Raji (cell line): ENCODE results near the gene OPCML.

Experiments
- POLR2A ChIP-seq: IDR thresholded peaks from 2 replicates; pipeline ENCODE4 v1.6.1; 2011; ENCODE audit warnings: low read depth, low read length, control low read depth; ENCODE audit not compliant: insufficient read depth

Gene OPCML

DNA sequence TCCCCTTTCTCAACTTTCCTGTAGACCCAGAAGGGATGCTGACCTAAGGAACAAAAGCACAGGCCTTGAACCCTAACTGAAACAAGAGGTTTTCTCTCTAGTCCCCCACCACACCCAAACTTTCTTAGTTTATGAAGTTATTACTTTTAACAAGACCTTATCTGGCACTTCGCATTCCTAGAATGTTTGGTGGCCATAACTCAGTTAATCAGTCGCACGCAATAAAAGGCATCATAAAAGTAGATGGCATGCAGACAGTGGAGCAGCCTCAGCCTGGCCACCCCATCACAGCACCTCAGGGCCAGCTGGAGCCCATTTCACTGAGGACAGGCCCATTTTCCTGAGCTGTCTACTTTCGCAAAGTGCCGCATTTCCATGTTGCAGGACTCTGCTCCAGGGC, 301.9 kb downstream of the OPCML start:
- no peak for TF ChIP-seq POLR2A

DNA sequence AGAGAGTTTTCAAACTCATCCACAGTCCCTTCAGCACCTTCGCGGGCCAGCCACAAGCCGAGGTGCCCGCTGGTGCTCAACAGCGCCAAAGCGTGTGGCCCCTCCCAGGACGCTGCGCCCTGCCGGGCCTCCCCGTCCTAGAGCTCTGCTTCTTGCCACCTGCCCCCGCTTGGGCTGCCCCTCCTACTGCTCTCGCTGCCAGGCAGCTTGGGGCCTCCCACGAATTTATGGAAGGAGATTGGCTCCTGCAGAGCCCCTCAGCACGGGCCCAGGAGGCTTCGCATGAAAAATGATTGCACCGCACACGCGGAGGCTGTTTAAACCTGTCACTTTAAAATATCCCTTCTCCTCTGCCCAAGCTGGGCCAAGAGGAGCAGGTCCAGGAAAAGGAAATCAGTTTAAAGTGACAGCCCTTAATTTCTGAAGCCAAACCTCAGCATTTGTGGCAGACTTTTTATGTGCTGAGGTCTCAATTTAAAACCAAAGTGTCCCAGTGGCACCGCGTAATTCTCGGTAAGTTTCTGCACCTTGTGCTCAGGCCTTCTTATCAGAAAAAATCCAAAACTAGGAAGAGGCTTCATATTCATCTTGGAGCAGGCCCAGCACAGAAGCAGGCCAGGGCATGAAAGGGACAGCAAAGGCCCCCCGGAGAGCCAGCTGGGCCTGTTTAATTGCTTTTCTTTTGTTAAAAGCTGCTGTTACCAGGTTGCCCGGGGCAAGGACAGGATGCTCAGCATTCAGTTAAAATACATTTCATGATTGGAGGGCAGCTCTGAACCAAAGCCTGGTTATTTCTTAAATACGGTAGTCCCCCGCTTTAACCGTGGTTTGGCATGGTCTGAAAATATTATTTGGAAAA, 303.6 kb downstream of the OPCML start:
- TF ChIP-seq POLR2A, result no peak

DNA sequence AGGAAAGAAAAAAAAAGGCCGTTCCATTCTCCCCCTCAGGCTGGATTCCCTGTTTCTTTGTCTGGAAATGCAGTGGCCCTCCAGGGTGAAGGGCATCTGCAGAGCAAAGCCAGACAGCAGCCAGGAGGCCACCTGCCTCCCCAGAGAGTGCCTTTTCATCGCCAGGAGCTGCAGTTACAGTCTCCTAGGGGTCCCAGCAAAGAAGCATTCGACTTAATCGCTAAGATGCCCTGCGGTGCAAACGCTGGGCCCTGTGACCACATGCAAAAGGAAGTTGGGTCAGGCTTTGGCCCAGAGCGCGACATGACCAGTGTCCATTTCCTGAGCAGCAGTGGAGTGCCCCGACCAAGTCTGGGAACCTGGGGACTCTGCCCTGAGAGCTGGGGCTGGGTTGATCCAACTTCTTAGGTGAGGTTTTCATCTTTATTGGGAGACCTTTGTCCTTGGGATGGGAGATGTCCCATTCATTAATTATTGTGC, 304.6 kb downstream of the OPCML start:
- no peak for TF ChIP-seq POLR2A

DNA sequence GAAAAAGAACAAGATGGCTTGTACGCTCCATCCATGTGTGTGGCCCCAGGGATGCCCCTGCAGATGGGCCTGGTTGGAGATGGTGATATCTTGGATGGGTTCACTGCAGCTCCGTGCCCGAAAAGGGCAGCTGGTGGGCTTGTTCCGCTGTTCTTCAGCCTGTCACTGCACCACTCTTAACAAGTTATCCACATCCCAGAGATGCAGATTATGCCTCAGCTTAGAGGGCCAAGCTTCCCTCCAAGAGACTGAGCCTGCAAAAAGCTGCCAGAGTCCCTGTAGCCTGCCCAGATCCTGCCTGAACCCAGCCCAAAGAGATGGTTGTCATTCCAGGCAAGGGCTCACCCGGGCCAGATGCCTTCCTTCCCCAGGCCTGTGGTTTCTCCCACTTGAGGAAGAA, 308.0 kb downstream of the OPCML start:
- TF ChIP-seq POLR2A, result no peak

DNA sequence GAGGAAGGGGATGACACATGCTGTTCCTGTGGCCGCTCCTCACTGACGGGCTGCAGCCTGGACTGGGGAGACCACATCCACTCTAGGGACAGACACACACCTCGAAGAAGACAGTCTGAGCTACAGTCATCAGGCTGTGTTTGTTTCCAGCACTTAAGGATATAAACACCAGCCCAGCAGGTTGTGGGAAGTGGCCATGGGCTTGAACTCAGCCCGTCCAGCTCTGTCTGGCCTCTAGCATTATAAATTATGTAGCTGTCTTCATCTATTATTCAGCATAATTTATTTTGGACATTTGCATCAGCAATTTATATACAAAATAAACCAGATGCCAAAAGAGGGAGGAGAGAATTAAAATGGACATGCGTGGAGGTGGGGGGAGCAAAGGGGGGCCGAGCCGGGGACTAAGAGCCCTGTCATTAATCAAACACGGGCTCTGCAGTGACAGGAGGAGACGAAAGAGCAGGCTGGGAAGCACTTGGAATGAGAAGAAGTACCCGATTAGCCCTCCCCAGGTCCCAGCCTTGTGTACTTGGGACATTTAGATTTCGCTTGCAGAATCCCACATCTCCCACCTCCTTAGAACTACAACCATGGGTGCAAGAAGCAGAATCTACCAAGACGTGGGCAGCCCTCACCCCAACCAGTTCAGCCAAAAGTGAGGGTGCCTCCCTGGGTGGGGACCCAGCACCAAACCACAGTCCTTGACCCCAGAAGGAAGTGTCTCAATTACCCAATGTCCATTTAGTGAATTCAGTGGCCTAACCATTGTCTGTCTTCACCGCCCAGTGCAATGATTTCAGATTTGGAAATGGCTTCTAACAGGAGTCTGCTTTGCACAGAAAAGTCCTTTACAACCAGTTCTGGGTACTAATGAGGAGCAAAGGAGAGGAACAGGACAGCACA, 309.6 kb downstream of the OPCML start:
- TF ChIP-seq POLR2A, result no peak

DNA sequence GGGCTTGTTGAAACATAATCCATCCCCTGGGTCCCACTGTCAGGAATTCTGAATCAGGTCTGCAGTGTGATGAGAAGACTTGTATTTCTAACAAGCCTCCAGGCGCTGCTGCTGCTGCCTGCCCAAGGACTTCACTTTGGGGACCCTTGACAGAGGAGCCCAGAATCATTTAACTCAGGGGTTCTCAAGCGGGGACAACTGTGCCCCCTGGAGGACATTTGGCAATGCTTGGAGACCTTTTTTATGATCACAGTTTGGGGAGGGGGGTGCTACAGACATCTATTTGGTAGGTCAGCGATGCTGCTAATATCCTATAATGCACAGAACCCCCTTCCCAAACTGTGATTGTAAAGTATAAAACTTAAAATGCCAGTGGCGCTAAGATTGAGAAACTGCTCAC, 312.8 kb downstream of the OPCML start:
- TF ChIP-seq POLR2A, result no peak

DNA sequence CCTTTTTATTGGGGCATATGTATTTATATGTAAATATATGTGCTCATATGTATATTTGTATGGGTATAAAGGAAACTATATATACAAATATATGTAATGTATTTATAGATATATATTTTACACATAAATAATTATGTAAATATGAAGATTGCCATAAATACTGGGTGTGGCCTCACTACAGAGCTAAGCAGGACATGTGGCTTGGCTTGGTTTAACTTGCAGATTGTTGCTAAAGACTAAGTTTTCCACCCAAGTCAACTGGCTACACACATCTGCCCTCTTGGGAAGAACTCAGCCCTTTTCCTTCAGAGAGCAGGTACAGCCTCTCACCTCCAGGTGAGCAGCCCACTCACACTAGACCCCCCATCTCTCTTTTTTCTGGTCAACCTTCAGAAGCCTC, 315.5 kb downstream of the OPCML start:
- no peak for TF ChIP-seq POLR2A

DNA sequence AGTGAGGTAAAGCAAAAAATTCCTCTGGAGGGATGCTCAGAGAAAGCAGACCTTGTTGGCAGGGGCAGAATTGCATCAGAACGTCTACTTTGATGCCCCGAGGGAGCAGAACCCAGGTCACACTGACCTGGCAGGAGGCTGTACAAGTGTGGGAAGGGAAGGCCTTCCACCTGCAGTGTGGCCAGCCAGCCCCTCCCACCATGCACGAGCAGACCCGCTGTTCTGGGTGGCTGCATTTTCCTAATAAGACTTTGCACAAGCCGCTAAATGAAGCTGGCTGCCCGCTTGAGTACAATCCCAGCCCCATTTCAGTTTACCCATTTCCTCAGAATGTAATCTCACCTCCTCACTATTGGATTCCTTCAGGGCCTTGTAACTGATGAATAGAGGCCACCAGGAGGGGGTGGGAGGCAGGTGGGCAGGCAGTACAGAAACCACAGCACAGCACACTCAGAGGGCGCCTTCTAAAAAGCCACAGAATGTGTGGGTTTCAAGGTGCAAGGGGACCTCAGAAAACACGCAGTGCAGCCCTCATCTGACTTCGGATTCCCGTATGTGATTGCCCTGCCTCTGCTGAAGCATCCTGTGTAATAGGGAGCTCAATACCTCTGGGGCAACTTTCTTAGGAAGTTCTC, 316.6 kb downstream of the OPCML start:
- no peak for TF ChIP-seq POLR2A

DNA sequence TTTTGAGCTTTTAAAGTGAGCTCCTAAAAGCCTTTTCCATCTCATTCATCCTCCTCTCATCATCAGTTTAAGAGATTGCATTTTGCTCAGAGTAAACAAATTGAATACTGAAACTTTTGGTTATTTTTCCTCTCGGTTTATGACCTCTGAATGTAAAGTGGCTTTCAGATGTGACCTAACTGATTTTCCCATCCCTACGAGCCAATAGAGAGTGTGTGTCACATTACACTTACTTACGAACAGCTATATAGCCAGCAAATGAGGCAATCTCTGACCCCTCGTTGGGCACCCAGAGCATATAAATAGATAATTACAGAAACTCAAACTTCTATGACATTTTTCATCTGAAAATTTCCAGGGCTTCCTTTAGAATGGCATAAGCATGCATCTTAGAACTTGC, 317.7 kb downstream of the OPCML start:
- no peak for TF ChIP-seq POLR2A

DNA sequence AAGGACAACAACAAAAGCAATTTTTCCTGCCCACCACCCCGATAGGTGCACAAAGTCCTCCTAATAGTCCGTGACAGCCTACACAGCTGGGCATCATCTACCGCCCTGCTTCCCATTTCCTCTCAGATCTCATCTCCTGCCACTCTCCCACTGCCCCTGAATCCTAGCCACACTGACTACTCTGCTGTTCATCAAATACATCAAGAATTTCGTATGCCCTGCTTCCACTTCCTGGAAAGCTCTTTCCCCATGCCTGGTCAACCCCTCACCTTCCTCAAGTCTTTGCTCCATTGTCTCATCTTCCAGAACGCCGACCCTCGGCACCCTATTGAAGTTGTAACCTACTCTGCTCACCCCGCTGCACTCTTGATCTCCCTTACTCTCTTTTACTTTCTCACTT, 320.1 kb downstream of the OPCML start:
- TF ChIP-seq POLR2A, result no peak

DNA sequence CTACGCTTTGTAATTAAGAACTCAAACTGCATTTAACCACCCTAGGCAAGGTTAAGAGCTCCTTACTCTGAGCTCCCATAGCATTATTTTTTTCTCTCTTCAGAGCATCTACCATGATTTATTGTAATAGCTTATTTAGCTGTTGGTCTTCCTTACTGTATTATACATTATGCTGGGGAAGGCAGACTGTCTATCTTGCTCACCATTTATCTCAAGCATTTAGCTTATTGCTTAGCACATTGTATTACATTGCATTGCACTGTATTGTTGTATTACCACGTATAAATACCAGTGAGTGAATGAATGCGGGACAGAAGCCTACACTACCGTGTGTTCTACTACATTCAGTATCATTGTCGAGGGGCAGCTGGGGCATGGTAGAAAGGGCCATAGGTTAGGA, 324.3 kb downstream of the OPCML start:
- TF ChIP-seq POLR2A, result no peak

DNA sequence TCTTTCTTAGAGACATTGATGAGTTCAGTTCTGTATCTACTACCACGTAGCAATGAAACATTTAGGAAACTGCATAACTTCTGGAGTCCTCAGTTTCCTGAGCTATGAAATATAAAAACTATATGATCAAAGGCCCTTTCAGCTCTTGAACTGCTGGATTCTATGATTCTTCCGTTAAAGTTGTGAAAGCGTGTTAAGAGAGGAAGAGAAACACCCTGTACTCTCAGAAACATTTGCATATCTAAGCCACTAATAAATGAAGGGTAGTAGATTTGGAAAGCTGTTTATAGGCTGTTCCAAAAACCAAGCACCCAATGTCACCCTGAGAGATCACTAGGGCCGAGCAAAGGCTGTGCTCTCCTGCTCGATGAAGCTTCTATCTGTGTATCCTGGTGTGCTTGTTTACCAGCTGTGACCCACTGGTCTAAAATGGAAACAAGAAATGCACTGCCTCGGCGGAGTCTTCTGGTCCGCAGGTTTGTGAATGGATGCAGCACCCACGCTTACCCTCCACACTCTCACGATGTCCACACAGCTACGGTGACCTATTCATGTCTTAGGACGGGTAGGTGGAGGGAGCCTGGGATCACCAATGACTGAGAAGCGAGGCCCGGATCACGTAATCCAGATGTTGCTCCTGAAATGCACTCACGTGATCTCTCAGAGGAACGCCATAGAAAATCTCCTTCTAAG, 325.8 kb downstream of the OPCML start:
- TF ChIP-seq POLR2A, result no peak

DNA sequence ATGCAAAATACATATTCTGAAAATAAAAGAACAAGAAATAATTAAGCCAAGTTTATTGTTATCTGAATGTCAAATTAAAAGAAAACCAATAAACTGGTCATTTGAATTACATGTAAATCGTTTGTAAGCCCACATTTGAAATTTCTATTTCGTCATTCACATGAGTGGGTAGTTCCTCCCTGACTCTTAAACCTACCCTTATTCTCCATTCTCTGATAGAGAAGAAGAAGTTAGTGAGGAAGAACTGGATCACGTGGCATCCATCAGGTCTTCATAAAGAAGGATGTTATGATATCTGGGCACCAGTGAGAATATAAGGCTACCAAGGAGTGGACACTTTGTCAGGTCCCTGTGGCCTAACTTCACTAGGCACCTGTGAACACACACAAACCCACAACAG, 328.1 kb downstream of the OPCML start:
- no peak for TF ChIP-seq POLR2A

DNA sequence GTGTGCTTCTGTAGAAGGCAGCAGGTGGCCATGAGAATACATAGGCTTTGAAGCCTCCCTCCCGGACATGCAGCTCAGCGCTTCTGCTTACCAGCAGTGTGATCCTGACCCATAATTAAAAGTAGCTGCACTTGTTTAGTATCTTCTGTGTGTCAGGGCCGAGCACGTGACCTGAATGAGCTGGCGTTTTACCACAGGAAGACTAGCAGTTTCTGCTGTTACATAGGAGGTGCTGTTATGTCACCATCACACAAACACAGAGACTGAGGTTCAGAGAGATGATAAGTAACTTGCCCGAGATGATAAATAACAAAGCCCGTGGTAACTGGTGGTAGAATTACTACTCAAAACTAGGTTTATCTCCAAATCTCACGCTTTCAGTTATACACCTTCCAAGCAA, 329.5 kb downstream of the OPCML start:
- no peak for TF ChIP-seq POLR2A

DNA sequence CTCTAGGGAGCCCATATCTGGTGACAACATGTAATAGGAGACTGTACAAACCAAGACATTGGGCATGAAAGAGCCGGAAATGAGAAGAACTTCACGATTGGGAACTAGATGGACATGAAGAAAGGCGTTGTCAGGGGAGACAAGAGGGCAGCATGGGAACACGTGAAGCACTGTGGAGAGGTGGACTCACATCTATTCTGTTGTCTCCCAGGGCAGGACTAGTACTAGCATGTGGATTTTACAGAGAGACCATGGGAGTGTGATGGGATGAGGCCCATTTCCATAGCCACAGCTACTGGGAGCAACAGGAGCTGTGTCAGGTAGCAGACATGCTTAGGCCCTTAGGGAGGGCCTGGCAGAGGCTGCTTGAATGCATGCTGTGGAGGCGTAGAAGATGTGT, 333.9 kb downstream of the OPCML start:
- no peak for TF ChIP-seq POLR2A
